Retina (tissue), 1 donor: ENCODE data around the gene HOXD9.
A peak's percentile ranks its signal among the peaks of the same experiment; 100 is the strongest.

Experiments used
- DNase-seq: peaks from one replicate; pipeline ENCODE4 v3.0.0-alpha.2; 2016

HOXD9 gene

DNA sequence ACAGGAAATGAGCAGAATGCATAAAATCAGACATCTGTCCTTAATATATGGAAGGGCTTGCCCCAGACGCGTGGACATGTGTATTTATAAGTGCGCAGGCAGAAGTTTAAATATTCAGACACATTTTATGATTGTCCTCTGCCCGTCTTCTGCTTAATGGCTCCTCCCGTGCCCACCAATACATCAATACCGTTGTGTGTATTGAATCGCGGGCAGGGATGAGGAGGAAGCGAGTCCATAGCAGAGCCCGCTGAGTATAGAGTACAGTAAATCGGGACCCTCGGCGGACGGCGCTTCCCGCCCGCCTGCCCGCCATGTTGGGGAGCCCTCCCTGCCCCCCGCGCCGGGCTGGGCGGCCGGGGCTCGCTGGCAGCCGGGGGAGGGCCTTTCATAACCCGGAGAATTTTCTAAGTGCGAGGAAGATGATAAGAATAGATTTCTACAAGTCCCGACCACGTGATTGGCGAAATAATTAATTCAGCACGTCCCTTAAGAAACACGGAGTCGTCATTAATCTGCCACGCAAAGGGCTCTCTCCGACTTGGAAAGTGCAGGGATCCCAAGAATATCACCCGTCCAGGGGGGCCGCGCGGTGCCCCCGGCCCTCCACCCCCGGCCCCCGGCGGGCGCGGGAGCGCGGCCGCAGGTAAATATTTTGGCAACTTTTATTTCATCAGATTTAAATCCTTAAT lies 34.4 kb downstream of the HOXD9 start, which contains the start of gene HOXD3:
Gene HOXD3 (plus strand): TSS at position 501 of the 692 bp plus-strand sequence. CDS start 11,808 bp downstream, outside the sequence.
- peak; percentile 65 for DNase-seq

DNA sequence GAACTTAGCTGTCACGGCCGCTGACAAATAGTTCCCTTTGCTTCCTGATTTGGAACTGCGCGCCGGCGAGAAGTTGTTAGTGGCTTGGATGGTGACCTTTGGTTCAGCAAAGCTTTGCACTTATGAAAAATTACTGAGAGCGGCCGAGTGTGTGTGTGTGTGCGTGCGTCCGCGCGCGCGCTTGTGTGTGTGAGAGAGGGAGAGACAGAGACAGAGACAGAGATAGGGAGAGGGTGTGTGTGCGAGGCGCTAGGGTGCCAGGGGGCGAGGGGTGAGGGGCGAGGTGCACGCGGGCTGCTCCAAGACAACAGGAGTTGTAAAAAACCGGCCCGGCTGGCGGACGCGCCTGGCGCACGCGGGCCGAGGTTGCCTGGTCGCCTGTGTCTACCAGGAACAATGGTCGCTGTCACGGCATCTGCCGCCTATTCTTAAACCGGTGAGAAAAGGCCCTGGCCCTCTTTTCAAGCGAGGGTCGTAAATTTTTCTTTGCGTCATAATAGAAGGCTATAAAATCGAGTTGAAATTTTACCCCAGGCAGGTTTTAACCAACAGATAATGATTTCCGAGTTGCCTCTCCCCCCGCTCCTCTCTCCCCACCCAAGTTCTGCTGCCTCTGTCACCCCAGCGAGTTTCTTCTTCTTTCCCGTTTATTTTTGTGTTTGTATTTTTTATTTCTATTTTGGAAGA lies 35.1 kb downstream of the HOXD9 start:
- peak; percentile 77 for DNase-seq

DNA sequence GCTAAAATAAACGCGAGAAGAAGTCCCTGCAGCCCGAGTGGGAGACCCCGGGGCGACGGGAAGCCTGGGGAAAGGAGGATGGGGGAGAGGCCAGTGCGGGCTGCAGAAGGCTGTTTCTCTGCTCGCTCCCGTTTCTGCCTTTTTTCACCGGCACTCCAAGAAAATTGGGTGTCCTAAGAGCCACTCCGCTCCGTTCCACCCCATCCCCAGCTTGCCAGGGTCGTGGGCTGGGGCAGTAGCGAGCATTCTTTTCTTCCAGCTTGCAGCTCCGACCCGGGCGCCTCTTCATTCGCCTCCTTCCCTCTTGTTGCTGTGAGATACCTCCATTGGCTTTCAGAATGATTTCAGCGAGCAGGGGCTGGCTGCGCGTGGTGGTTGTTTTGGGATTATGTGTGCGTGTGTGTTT lies 35.7 kb downstream of the HOXD9 start:
- peak; percentile 77 for DNase-seq

DNA sequence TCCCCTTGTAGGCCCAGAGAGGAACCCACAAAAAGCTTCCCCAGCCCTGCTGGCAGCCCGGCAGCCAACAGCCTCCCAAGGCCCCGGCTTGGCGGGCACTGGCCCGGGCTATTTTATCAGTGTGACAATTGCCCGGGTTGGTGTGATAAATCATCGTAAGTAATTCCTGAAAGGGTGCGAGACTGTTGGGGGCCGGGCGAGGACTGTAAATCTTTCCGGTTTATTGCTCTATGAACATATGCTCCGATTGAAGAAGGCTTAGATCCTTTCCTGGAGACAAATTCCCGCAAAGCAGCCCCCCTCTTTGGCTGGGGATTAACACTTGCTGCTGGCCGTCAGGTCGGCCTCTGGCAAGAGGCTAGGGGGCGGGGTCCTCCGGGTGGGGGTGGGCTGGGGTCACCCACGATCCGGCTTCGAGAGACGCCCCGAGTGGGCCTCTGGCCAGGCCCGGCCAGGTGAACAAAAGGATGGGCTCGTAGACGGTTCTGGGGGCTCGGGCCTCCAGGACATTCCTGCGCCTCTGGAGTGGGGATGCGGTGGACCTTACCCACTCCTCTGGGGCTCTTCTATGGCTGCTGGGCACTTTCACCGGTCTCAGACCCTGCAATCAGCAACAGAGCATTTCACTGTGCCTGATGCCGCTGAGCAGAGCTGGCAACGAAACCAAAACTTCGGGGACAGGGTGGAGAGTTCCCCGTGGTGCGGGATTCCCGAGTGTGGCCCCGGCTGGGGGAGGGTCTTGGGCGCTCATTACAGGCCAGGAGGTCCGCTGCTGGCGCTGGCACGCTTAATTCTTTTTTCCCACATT lies 36.5 kb downstream of the HOXD9 start:
- peak; percentile 43 for DNase-seq

DNA sequence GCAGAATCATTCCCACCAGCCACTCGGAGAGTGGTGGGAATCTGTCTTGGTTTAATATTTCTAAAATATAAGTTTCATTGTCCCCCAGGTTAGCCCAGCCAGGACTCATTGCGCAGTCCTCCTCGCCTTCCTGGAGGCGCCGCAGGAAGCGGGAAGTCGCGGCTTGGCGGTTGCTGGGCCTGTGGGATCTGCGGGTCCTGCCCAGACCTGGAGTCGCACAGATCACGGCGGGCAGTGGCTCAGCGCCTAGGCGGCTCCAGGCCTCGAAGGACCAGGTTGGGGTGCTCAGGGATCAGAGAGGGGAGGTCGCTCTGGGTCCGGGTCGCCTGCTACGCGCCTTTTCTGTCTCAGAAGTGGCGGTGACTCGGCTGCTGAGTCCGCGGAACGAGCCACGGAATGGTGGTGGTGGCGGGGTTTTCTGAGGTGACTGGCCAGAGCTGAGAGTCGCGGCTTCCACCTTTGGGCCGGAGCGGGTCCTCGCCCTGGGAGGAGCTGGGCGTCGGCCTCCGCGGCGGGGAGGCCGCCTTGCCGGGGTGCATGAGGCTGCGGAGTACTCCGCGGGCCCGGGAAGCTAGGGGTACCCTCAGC lies 37.2 kb downstream of the HOXD9 start:
- peak; percentile 76 for DNase-seq

DNA sequence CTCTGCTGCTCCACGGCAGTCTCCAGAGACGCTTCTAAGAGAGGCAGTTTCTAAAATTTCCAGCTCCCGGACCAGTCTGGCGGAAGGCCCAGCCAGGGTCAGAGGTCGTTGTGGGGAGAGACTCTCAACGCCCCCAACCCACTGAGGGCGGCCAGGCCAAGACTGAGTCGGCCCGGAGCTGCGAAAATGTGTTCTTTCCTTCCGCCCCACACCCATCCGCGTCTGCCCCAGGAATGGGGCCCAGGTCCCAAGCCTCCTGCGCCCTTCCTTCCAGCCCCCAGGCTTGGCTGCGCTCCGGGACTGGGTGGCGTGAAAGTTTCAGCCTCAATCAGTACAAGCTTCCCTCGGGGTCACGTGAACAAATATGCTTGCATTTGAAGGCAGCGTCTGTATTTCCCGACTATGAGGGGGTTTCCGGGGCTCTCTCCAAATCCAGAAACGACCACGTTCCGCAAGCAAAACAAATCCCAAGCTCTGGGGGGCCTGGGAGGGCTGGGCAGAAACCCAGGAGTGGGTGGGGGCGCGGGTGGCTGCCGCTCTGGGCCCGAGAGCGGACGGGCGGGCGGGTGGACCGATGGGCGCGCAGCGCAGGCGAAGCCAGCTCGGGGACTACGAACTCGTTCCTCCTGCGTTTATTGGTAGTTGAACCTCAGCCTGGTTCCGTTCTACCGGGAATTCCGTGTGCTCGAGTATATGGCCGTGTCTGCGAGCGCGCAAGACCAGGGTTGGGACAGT lies 37.9 kb downstream of the HOXD9 start:
- no peak for DNase-seq

DNA sequence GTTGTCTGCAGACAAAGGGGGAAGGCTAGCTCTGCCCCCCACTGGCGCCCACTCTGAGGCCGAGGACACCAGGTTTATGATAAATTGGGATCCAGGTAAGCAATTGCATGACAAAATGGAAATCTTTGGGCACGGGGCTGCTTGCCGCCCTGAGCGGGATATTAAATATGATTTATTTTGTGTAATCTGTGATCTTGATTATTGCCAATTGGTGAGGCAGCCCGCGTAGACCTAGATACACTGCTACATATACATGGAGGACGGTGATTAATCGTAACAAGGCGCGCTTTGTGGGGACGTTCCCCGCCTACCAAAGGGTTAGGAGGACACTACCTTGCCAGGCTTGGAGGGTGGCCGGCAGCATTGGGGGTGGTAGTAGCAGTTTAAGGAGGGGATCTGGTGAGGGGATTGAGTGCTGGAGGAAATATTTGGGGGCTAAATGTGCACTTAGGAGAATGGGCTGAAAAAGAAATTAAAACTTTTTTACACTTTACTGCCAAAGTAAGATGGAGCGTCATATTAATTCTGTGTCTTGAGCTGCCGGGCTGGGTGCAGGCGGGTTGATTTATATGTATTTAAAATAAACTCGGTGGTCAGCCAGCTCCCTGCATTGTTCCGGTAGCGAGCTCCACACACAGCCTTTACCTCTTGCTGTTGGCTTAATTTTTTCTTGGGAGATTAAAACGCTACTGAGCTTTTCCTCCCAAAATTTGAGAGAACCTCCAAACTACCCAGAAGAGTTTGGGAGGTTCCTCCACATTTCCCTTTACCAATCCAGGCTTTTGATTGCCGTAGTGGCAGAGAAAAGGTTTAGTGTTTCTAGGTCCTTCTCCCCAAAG lies 38.7 kb downstream of the HOXD9 start:
- peak; percentile 52 for DNase-seq

DNA sequence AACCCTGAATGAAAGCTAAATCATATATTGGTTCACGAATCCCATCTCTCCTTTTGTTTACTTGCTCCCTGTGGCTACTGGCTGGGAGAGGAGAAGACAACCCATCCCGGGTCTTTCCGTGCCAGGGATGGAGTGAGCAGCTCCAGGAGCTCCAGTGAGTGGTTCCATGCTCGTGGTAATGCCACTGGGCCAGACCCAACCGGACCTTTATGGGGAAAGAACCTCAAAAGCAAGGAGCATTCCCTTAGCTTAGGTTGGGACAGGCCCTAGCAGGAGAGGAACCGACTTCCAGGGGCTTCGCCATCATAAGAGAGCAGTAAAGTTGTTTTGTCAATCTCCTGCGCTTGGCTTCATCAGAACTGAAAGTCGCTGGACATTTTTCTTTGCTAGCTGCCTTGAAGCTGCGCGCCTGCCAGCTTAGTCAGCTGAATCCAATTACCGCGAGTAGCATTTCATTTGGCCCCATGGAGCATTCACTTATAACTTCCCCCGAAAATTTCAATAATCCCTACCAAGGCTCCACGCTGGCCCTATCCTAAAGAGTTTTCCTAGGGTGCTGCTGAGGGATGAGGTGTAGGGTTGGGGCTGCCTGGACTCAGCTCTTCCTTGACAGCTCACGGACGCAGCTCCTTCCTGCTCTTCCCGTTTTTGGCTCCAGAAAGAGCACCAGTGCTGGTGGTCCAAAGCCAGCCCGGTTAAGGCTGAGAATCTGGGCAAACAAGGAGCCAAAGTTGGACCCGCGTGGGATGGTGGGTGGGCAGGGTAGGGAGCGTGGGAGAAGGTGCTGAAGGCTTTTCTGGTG lies 39.5 kb downstream of the HOXD9 start:
- peak; percentile 60 for DNase-seq

DNA sequence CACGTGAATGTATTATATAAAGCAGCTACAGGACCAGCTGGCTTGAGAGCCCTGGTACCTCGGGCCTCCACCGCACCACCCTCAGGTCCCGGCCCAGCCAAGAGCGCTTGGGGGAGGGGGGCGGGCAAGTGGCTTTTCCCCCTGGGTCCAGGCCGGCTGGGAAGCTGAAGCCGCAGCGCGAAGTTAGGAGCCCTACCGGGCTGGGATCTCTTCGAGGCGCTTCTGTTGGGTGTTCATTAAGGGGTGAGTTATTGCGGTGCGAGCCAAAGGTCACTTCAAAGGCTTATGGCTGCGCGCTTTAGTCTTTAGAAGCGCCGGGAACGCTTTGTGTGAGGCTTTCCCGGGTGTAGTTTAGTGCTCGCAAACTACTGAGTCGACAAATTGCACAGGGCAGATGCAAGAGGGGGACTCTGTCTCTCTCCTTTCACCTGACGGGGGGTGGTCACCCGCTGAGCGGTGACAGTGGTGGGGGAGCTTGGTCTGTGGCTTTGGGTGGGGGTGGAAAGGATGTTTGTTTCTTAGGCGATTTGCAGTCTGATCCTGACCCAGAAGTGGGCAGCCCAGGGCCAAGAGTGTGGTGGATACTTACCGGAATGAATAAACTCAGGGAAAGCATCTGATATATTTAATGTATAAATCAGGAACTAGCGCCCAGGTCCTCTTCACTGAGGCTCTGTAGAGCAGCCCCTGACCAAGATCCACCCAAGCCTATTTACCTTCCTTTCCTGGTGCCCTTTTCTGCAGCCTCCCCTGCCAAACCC lies 40.6 kb downstream of the HOXD9 start:
- peak; percentile 41 for DNase-seq

DNA sequence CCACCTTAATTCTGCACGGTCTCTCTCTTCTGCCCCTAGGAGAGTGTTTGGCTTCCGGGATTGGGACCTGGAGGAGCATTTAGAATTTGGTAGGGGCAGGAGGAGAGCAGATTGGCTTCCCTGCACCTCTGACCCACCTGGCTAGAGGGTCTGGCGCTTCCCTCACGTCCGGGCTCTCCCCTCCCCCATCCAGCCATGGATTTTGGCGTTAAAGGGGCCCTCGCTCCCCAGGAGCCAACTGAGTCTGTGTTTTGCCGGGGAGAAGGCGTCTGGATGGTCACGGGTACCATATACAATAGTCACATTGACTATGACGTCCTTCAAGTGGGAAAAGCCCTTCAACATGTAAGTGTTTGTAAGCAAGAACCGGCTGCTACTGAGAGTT lies 41.1 kb downstream of the HOXD9 start:
- DNase-seq, result no peak

DNA sequence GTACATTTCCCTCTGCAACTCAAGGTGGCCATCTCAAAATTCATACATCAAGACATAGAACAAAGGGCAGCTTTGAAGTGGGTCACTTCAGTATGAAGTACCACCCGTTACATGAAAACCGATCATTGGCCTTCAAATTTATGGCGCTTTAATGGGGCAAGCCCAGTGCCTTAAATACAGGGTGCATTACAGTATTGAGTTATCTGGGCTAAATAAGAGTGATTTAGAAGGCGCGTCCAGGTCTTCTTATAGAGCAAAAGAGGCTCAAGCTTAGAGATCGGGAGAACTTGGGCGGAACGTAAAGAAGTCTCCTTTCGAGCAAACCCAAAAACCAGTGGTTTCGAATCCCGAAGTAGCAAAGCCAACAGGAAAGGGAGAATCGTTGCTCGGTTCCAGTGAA lies 41.7 kb downstream of the HOXD9 start:
- no peak for DNase-seq

DNA sequence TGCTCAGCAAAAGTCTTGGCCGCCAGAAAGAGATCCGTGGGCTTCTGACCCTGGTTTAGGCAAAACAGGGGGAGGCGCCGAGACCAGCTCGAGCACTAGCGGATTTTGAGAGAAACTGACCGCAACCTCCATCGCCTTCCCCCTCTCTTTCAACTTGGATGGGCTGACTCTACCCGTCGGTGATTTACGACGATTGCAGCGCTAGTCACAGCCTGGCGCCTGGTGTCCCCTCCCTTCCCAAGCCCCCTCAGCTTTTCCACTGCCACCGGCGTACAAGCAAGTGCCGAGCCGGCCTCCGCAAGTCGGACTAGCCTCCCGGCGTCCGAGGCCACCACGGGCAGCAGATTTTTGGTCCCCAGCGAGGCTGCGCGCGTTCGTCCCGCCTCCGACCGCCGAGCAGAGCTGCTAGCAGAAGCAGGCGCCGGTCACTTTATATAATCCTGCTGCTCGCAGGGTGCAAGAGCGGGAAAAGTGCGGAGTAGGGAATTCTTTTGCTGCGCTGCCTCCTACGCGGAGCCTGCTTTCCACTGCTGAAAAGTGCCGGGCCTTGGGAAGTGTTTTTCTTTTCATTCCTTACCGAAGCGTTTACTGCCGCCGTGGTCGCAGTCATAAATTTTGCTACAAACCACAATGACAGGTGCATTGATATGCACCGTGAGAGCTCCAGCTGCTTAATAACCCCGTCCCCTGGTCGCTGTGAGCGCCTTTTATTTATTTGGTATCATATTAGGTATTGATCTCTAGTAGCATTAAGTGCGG lies 42.3 kb downstream of the HOXD9 start:
- peak; percentile 79 for DNase-seq

DNA sequence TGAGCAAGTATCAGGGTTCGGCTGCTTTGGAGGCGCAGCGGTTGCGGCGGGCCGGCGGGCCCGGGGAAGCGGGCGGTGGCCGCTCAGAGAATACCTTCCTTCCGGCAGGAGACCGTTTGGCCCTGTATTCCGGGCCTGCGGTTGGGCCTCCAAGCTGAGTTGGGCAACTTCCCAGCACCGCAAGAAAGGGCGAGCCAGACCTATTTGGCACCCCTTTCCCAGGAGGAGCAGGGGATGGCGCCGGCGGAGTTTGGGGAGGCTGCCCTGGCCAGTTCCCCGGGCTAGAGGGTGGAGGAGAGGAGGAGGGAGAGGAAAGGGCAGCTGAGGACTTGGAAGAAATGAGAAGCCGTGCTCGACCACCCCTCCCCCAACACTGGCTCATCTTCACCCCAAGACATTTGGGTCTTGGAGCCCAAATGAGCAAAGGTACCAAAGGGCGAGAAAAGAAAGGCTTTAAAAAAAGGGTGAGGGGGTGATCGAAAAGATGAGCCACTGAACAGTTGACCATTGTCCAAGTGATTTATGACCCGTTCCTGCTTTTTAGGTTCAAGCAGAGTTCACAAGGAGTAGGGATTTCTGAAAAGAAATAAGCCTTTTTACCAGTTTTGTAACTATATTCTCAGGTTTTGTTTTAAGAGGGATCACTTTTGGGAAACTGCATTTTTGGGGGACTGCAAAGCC lies 43.0 kb downstream of the HOXD9 start:
- no peak for DNase-seq

DNA sequence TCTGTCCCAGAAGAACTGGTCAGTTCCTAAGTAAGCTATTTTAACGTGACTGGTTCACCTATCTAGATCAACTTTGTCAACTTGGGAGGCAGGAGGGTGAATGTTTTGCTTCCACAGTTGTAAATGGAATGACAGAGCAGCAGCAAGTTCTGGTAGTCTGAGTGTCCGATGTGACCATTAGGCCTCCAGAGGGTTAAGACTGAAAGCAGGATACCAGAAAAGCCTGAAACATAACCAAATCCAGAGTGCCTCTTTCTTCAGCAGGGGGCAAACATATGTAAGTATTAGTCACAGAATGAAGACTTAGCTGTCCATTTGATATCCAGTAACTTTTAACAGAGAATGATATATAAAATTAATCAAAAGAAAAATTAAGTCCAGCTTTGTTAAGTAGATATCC lies 43.8 kb downstream of the HOXD9 start:
- no peak for DNase-seq

DNA sequence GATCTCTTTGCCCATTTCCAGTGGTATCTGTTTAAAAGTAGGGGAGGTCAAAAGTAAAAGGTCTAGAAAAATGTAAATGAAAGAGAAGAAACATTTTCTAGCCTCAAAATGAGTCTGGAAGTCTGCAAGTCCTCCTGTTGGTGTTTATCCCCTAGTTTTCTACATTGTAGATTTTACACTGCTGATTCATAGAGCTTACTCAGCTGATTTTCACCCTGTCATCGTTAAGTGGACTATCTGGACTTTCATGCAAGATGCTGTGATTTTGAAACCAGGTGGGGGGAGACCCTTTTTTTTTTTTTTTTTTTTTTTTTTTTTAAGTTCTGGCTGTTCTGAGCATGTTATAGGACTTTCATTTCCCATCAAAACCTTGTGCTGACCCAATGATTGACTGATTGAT lies 44.9 kb downstream of the HOXD9 start:
- no peak for DNase-seq

DNA sequence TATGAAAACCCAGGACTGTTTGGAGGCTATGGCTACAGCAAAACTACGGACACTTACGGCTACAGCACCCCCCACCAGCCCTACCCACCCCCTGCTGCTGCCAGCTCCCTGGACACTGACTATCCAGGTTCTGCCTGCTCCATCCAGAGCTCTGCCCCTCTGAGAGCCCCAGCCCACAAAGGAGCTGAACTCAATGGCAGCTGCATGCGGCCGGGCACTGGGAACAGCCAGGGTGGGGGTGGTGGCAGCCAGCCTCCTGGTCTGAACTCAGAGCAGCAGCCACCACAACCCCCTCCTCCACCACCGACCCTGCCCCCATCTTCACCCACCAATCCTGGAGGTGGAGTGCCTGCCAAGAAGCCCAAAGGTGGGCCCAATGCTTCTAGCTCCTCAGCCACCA lies 46.7 kb downstream of the HOXD9 start:
- DNase-seq, result no peak

DNA sequence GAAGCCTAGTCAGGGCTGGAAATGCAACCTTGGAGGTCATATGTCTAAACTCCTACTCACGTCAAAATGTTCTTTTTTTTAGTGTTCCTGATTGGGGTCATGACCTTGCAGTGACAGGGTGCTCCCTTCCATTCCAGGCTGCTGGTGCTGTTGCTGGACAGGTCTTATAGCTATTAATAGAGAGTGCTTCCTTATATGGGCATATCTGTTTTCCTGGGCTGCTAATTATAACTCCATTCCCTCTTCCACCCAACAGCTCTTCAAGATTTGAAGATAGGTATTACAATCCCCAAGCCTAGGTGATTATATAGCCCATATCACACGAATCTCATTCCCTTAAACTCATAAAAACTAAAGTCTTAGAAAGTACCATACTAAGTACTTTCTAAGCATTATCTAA lies 47.2 kb downstream of the HOXD9 start:
- DNase-seq, result no peak

DNA sequence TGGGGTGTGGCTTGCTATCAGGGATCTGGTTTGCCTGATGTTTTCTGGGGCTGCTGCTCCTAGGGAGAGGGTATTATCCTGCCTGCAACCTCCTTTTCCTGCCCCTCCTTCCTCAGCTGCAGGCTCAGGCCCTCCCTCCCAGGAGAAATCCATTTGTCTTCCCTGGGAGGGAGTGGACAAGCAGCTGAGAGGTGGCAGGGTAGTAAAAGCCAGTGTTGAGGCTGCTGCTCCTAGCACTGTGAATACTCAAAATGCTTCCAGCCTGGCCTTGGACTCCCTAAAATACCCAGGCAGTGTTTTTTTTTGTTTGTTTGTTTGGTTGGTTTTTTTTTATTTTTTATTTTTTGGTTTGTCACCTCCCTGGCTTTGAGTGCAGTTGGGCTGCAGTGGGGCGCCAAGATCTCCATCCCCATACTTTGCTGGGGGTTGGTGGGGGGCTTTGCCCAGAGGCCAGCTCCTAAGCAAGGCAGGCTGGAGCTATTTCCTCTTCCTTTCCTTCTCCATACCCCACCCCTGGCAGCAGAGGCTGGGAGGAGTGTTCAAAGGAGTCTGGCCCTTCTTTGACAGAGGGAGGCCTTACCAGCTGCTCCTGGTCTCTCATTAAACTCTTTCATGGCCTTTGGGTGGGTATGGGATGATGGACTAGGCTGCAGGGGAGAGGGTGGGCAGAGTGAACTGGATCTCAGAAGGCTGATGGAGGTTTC lies 48.2 kb downstream of the HOXD9 start:
- DNase-seq, result no peak
